ENCODE measurements around the gene TMEM247.
"Not testable (repeated sequence)": the region's sequence is repeated elsewhere in the genome, so short reads cannot be mapped to it uniquely, and the experiment has no call there.

TMEM247 gene

GRCh38 chr2:46459694-46460093, 19.7 kb upstream of the TMEM247 start:
- no peak for DNase-seq

GRCh38 chr2:46460241-46460921, 19.0 kb upstream of the TMEM247 start:
- DNase-seq, result no peak

DNA sequence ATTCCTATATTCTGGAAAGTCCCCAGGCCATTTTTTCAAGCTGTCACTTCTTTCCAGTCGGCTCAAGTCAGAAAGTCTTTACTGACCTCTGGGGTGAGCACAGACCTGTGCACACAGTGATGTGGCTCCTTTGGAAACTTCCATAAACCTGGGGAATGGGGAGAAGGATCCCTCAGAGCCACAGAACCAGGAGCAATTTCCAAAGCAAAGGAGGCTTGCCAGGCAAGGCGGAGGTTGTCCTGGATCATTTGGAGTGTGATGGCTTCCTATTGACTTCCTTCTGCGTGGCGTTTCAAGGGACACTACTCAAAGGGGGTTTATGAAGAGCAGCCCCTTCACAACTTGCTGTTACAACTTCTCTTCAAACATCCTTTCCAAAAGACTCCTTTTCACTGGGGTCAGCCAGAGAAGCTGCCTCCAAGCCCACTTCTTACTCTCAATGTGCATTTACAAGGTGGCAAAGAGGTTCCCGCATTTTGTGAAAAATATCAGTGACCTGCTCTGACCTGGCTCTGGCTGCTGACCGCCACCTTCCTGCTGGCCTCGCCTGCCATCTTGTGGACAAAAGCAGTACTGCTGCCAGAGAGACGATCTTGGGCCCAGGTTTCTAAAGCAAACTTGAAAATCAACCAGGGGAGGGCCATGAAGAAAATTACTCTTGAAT, 18.2 kb upstream of the TMEM247 start:
- DNase-seq, result no peak

- DNase-seq, result no peak
These were observed 17.6 kb upstream of the TMEM247 start for GRCh38 chr2:46461709-46462171.

DNA sequence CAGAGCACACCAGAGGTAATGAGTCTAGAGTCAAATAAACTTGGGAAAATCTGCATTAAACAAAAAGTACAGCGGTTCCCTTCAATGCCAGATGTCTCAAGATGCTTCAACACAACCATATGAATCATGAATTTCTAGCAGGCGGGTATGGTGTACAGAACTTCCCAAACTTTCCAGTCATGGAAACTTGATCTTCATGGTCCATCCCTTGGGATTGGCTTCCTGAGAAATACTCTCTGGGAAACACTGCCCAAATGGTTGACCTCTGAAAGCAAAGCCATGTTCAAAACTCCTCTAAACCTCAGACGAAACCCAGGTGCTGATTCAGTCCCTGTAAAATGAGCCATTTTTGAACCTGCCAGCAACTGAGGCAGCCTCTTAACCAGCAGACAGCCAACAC, 16.4 kb upstream of the TMEM247 start:
- no peak for DNase-seq

GRCh38 chr2:46469116-46469515, 10.2 kb upstream of the TMEM247 start:
- DNase-seq, result no peak

DNA sequence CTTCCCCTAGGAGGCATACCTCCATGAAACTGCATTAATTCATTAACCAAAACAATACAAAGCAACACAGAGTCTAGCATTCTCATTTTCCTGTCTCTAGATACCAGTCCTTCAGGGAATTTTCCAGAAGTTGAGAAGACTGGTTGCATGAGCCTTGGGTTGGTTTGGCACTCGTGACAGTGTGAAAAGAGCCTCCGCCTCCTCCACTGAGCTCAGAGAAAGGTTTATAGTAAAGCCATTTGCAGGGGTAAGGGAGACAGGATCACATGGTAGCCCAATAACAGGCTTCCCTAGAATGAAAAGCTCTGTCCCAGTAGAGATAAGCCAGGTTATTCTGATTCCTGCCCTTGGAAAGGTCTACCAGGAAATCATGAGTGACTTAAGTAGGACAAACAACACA, 9.7 kb upstream of the TMEM247 start:
- DNase-seq, result no peak

GRCh38 chr2:46470114-46470628, 9.2 kb upstream of the TMEM247 start:
- no peak for DNase-seq

DNA sequence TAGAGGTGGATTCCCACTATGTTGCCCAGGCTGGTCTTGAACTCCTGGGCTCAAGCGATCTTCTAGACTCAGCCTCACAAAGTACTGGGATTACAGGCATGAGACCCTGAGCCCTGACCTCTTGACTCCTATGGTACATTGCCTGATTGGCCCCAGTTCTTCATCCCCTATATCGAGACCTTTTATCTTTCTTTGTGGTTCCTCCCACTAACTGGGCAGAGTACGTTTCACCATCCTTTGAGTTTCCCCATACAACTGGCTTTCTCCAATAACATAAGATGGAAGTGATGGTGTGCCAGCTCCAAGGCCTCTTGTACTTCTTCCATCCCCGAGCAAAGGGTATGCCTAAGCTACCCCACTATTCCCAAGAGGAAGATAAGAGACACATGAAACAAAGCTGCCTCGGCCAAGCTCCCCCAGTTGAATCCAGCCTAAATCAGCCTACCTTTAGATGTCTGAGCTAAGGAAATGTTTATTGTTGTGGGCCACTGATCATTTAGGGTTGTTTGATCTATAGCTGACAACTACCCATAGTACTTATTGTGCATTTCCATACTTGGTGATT, 8.3 kb upstream of the TMEM247 start:
- no peak for DNase-seq

GRCh38 chr2:46471697-46472096, 7.7 kb upstream of the TMEM247 start:
- DNase-seq, result no peak

- not testable (repeated sequence) for DNase-seq
These were observed 7.2 kb upstream of the TMEM247 start for GRCh38 chr2:46472165-46472564.

DNA sequence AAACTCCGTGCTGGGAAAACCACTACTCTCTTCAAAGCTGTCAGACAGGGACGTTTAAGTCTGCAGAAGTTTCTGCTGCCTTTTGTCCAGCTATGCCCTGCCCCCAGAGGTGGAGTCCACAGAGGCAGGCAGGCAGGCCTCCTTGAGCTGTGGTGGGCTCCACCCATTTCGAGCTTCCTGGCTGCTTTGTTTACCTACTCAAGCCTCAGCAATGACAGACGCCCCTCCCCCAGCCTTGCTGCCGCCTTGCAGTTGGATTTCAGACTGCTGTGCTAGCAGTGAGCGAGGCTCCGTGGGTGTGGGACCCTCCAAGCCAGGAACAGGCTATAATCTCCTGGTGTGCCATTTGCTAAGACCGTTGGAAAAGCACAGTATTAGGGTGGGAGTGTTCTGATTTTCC, 1.9 kb upstream of the TMEM247 start:
- not testable (repeated sequence) for DNase-seq

DNA sequence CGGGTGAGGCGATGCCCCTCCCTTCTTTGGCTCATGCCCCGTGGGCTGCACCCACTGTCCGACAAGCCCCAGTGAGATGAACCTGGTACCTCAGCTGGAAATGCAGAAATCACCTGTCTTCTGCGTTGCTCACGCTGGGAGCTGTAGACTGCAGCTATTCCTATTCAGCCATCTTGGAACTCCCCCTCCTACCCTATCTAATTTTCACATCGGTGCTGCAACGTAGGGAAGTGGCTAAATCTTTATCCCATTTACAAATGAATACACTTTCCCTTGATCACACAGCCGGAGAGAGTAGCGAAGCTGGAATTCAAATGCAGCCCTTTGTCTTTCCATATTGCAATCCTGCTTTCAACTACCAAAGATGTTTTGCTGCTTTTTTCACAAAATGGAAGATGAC, 1.4 kb upstream of the TMEM247 start:
- no peak for DNase-seq

GRCh38 chr2:46480562-46480961, 1.2 kb downstream of the TMEM247 start:
- DNase-seq, result no peak

GRCh38 chr2:46481198-46482193, 2.1 kb downstream of the TMEM247 start:
- no peak for DNase-seq

DNA sequence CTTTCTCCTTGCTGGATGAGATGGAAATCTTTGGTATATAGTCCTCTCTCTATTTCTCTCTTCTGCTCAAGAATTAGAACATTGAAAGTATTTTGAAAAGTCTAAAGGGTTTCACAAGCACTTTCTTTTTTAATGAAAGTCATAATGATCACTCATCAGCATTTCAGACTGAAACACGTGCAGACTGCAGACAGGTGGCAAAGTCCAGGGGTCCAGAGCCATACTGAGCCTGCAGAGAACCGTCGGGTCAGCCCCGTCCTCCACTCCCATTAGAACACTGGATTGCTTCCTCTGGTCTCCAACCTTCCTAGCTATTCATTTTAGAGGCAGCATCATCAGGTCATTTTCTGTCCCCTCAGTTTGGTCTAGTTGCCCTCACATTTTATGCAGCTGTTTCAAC, 3.1 kb downstream of the TMEM247 start:
- DNase-seq, result no peak

GRCh38 chr2:46485002-46485401, 5.6 kb downstream of the TMEM247 start:
- no peak for DNase-seq

- no peak for DNase-seq
These were observed 7.1 kb downstream of the TMEM247 start for GRCh38 chr2:46486436-46486835.

- no peak for DNase-seq
These were observed 8.4 kb downstream of the TMEM247 start for GRCh38 chr2:46487667-46488335.

GRCh38 chr2:46488389-46488788, 9.0 kb downstream of the TMEM247 start:
- DNase-seq, result no peak

- no peak for DNase-seq
These were observed 10.2 kb downstream of the TMEM247 start for GRCh38 chr2:46489423-46490174.

All from NCI-H446 treated with DMSO at 0.1 percent for 48 hours (cell line).